Retinal pigment epithelial cell (primary cell): ENCODE data around the gene HOXD13.

Source experiments
- DNase-seq: peaks from one replicate; pipeline ENCODE4 v3.0.0-alpha.2; 2010; ENCODE audit warnings: low read depth
- H3K4me3 ChIP-seq: 2 replicates; pipeline ENCODE4 v1.5.1; 2011; ENCODE audit warnings: mild to moderate bottlenecking, low read length, control low read depth, moderate library complexity
- CTCF ChIP-seq: conservative IDR thresholded peaks from 2 replicates; pipeline ENCODE4 v1.5.1; 2011; ENCODE audit warnings: low read depth, low read length, control low read depth, inconsistent platforms

The HOXD13 gene

DNA sequence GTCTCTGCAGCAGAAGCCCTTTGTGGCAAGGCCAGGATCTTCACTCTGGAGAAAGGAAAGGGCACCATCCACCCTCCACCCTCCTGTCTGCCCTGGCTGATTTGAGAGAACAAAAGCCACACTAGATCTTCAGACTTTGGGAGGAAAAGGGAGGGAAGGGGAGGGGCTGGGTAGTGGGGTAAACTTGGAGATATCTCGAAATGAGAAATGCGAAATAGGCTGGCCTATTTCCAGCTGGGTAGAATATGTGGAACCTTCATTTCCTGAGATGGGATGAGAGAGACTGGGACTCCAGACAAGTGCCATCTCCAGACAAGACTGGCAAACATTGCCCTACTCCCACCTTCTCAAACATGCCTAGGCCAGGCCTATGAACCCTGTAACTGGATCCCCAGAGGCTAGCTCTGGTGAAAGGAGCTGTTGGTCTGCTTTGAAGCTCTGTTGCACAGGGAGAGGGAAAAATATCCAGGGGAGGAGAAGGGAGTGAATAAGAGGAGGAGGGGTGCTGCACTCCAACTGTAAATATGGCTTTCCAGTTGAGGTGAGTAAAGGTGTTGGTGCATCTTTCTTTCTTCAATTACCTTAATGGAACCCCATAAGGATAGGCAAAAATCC is 8.8 kb downstream of the HOXD13 start:
- H3K4me3 ChIP-seq: no peak overlapping the region
- no peak for DNase-seq
- no peak for TF ChIP-seq CTCF

- H3K4me3 ChIP-seq: no peak overlapping the region
- TF ChIP-seq CTCF: no peak
- DNase-seq: no peak
Observed at GRCh38 chr2:176101842-176102241, 9.3 kb downstream of the HOXD13 start.

- DNase-seq: no peak
- H3K4me3 ChIP-seq: no peak overlapping the region
- TF ChIP-seq CTCF: no peak
Observed at GRCh38 chr2:176102309-176102866, 9.9 kb downstream of the HOXD13 start.

DNA sequence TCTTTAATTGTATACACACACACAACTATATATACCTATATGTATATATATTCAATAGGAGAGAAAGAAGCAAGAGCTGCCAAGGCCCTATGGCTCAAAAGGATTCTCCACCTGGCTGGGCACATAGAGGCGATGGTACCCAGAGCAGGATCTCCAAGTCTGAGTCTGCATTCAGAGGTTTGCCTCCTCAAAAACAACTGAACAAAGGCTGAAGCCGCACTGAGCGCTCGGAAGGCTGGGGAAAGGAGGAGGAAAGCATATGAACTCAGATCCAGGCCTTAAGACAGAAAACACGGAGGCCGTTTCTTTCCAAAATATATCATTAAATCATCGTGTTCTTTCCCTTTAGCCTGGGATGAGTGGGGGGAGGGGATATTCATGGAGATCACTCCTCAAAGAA is 10.7 kb downstream of the HOXD13 start:
- H3K4me3 ChIP-seq: no peak overlapping the region
- no peak for TF ChIP-seq CTCF
- DNase-seq: no peak

DNA sequence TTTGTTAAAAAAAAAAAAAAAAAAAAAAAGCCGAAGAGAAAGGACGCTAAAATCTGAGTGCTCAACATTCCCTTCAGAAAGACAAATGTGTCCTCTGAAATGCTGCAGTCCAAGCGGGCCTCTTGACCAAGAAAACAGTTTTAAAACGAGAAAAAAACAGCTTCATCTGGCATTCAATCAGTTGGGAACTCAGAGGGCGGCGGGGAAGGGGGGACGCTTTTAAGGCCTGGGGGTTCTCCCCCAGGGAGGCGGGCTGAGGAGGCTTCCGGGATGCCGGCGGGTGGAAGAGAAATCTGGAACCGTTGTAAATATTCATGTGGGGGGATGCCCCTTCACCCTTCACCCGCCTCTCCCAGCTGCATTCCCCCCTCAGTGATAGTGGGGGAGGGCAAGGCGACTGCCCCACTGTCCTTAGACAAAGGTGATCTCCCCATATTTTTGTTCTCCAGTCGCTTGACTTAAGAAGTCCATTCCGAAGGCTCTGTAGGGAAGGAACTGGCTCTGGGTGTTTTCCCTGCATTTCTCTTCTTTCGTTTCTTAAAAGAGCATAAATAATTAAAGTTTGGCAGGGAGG is 11.3 kb downstream of the HOXD13 start:
- no peak overlapping the region for H3K4me3 ChIP-seq
- DNase-seq: no peak
- no peak for TF ChIP-seq CTCF

GRCh38 chr2:176104316-176105077 is 12.0 kb downstream of the HOXD13 start:
- no peak overlapping the region for H3K4me3 ChIP-seq
- DNase-seq: no peak

More at GRCh38 chr2:176104316-176105077, 12.0 kb downstream of the HOXD13 start:
- no peak for TF ChIP-seq CTCF
